ENCODE results near the gene IDH3G. TPM values are rescaled to one million over a fixed set of nuclear protein-coding genes. Genes with fewer than 3 reads are reported as not detected.

Gene IDH3G
- total RNA-seq, 1 experiment from 2014 or later = 43.2 TPM

DNA sequence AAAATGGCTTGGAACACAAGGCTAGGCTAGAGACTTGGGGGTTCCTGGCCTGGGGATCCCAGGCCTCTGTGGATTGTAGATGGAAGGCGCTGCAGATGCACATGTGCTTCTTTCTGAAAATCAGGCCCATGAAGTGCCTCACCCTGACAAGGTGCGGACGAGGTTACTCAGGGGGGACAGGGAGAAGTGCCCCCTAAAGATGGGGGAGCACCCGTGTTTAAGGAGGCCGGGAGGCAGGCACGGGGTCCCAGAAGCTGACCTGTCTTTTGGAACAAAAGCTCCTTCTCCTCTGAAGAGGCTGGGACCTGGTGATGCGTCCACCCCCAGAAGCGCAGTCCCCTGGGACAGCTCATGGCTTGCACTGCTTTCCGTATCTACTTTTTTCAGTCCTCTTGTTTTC lies 33.7 kb upstream of the IDH3G start:
- Histone ChIP-seq H3K14ac (ENCODE audit: insufficient read depth, low read length) (no peak overlapping the region), H4K5ac (ENCODE audit: insufficient read length, low read depth, low read length) (no peak overlapping the region), H2BK12ac (ENCODE audit: insufficient read length, low read depth, low read length) (no peak overlapping the region), H3K27me3 (ENCODE audit: insufficient read depth, low read length) (no peaks in the 10 kb centered on the region), H3K9ac (ENCODE audit: extremely low read depth, insufficient read length, low read length) (peak overlapping the region; percentile 20), H3K23ac (ENCODE audit: insufficient read length, low read depth, low read length) (no peak overlapping the region), H3K23me2 (ENCODE audit: insufficient read length, low read depth, low read length, poor library complexity, severe bottlenecking) (peaks cover 5% of the 10 kb centered on the region), H3K4ac (ENCODE audit: low read depth, low read length) (no peak overlapping the region), H3K79me1 (ENCODE audit: insufficient read depth, low read depth, low read length, poor library complexity, severe bottlenecking) (no peaks in the 10 kb centered on the region), H2BK20ac (ENCODE audit: low read depth, low read length, poor library complexity, severe bottlenecking) (no peak overlapping the region), H3K4me1 (ENCODE audit: insufficient read depth, low read length) (peaks cover 3% of the 10 kb centered on the region; the same call in 1 of the 2 replicates), H4K8ac (replicated peaks; ENCODE audit: insufficient read length, low read depth, low read length) (no peak overlapping the region), H3K18ac (ENCODE audit: insufficient read length, low read depth, low read length) (no peak overlapping the region), H3K4me2 (ENCODE audit: insufficient read depth, insufficient read length, low read length) (peak overlapping the region; percentile 64), H2BK120ac (ENCODE audit: low read depth, low read length, poor library complexity, severe bottlenecking) (no peak overlapping the region), H2BK5ac (ENCODE audit: insufficient read length, low read length) (no peak overlapping the region), H2AK5ac (ENCODE audit: insufficient read length, low read length) (no peak overlapping the region), H2BK15ac (ENCODE audit: low read depth, low read length) (no peak overlapping the region), H3T11ph (ENCODE audit: low read length) (no peak overlapping the region), H3K56ac (ENCODE audit: insufficient read length, low read depth, low read length) (no peak overlapping the region), H3K27ac (ENCODE audit: insufficient read length, low read depth, low read length) (peak overlapping the region; percentile 82), H2AFZ (ENCODE audit: low read length) (no peak overlapping the region), H3K79me2 (ENCODE audit: insufficient read depth, low read length) (peaks cover 39% of the 10 kb centered on the region; the same call in 1 of the 2 replicates), H4K20me1 (ENCODE audit: control insufficient read depth, insufficient read depth, insufficient read length) (no peaks in the 10 kb centered on the region), H4K91ac (ENCODE audit: insufficient read length, low read depth, low read length) (no peak overlapping the region), H3K9me3 (ENCODE audit: control insufficient read depth, low read depth, low read length) (peaks cover 4% of the 10 kb centered on the region)
- Mint-ChIP-seq H3K36me3 (ENCODE audit: insufficient read depth in 1 of 3, low read depth in 3 of 3) (peaks cover 15 to 29% (median 18%) of the 10 kb centered on the region in 3 experiments), H3K9me3 (peaks cover 55 to 67% of the 10 kb centered on the region in 2 experiments), H3K27ac (peak overlapping the region in 1 of 3 experiments; percentile 23; a peak in 3 of 7 replicates), H3K4me1 (peaks cover 21 to 40% of the 10 kb centered on the region in 2 experiments), H3K4me3 (peak overlapping the region; percentile 80 to 89), H3K27me3 (ENCODE audit: low read depth) (peaks cover 6% of the 10 kb centered on the region)
- WGBS (ENCODE audit: extremely low coverage, insufficient read length, low lambda C conversion rate) = no CpG with 5 or more reads among the region's 9 CpGs
- no peak for DNase-seq
- TF ChIP-seq, protein P1, sequence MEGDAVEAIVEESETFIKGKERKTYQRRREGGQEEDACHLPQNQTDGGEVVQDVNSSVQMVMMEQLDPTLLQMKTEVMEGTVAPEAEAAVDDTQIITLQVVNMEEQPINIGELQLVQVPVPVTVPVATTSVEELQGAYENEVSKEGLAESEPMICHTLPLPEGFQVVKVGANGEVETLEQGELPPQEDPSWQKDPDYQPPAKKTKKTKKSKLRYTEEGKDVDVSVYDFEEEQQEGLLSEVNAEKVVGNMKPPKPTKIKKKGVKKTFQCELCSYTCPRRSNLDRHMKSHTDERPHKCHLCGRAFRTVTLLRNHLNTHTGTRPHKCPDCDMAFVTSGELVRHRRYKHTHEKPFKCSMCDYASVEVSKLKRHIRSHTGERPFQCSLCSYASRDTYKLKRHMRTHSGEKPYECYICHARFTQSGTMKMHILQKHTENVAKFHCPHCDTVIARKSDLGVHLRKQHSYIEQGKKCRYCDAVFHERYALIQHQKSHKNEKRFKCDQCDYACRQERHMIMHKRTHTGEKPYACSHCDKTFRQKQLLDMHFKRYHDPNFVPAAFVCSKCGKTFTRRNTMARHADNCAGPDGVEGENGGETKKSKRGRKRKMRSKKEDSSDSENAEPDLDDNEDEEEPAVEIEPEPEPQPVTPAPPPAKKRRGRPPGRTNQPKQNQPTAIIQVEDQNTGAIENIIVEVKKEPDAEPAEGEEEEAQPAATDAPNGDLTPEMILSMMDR (conservative IDR thresholded peaks at IDR 0.05) = no peak

Data from H9 (cell line).